Esophagus squamous epithelium (tissue), 4 donors: ENCODE results near the gene FGFR3.

ENCODE experiments used
- POLR2A ChIP-seq, 4 donors: fragments of 450-650 bp; IDR thresholded peaks; one replicate each; pipeline ENCODE4 v1.6.1; 2017; ENCODE audit warnings: antibody characterized with exemption in 4 of 4, mild to moderate bottlenecking in 4 of 4, moderate library complexity in 3 of 4
- TF ChIP-seq, protein P1 (sequence below), 6 experiments: fragments of 450-650 bp in 4 of 6; fragments of 200-600 bp in 2 of 6; sonication (generic) in 2 of 6; IDR thresholded peaks; one replicate each; pipeline ENCODE4 v1.5.1; 2016 to 2019; ENCODE audit warnings: antibody characterized with exemption in 6 of 6, mild to moderate bottlenecking in 4 of 6, moderate library complexity in 4 of 6

DNA sequence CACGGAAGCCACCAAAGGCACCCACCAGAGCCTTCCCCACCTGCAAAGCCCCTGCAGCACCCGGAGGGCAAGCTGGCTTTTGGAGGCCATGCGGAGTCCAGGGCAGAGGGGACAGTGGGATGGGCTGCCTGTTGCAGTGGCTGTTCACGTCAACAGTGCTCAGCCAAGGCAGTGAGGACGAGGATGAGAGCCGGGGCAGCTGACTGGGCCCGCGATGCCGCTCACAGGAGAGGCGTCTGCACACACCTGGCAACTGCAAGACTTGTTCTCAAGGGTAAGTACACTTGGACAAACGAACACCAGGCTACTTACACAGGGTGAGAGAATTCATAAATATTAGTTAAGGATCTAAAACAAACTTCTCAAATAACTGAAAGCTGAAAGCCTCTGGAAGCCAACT is 19.6 kb downstream of the FGFR3 start:
- no peak for TF ChIP-seq POLR2A (IDR thresholded peaks at IDR 0.05)
- TF ChIP-seq, protein P1, sequence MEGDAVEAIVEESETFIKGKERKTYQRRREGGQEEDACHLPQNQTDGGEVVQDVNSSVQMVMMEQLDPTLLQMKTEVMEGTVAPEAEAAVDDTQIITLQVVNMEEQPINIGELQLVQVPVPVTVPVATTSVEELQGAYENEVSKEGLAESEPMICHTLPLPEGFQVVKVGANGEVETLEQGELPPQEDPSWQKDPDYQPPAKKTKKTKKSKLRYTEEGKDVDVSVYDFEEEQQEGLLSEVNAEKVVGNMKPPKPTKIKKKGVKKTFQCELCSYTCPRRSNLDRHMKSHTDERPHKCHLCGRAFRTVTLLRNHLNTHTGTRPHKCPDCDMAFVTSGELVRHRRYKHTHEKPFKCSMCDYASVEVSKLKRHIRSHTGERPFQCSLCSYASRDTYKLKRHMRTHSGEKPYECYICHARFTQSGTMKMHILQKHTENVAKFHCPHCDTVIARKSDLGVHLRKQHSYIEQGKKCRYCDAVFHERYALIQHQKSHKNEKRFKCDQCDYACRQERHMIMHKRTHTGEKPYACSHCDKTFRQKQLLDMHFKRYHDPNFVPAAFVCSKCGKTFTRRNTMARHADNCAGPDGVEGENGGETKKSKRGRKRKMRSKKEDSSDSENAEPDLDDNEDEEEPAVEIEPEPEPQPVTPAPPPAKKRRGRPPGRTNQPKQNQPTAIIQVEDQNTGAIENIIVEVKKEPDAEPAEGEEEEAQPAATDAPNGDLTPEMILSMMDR (IDR thresholded peaks at IDR 0.05) = no peak
